HFF-Myc (cell line): ENCODE data around the gene ALOX12.
A peak's percentile ranks its signal among the peaks of the same experiment; 100 is the strongest.
"Not testable (repeated sequence)": the region's sequence is repeated elsewhere in the genome, so short reads cannot be mapped to it uniquely, and the experiment has no call there.

Experiments used
- DNase-seq: peaks from one replicate; pipeline ENCODE4 v3.0.0-alpha.2; 2011; ENCODE audit warnings: low read depth; ENCODE audit errors: extremely low read depth
- H3K4me3 ChIP-seq: replicated peaks from 2 replicates; pipeline ENCODE4 v1.5.1; 2011; ENCODE audit warnings: low read depth, mild to moderate bottlenecking, control low read depth, low read length
- CTCF ChIP-seq: IDR thresholded peaks from 2 replicates; pipeline ENCODE4 v1.5.1; 2012; ENCODE audit warnings: mild to moderate bottlenecking, low read depth, low read length, control low read depth; ENCODE audit errors: missing control alignments

The ALOX12 gene, protein sequence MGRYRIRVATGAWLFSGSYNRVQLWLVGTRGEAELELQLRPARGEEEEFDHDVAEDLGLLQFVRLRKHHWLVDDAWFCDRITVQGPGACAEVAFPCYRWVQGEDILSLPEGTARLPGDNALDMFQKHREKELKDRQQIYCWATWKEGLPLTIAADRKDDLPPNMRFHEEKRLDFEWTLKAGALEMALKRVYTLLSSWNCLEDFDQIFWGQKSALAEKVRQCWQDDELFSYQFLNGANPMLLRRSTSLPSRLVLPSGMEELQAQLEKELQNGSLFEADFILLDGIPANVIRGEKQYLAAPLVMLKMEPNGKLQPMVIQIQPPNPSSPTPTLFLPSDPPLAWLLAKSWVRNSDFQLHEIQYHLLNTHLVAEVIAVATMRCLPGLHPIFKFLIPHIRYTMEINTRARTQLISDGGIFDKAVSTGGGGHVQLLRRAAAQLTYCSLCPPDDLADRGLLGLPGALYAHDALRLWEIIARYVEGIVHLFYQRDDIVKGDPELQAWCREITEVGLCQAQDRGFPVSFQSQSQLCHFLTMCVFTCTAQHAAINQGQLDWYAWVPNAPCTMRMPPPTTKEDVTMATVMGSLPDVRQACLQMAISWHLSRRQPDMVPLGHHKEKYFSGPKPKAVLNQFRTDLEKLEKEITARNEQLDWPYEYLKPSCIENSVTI

GRCh38 chr17:6995500-6996255, at the start of gene ALOX12:
TSS of gene ALOX12 (plus strand) at chr17:6996049. CDS start at chr17:6996118, 69 bp downstream.
- no peak for DNase-seq
- H3K4me3 ChIP-seq, result 0 out of 2 replicates have a peak within 1 kb of the TSS, but pooled peaks have one; percentile 11
- no peak for TF ChIP-seq CTCF

- no peak for TF ChIP-seq CTCF
- no peak overlapping the region for H3K4me3 ChIP-seq
- no peak for DNase-seq
Measured at GRCh38 chr17:6947745-6948144, 48.1 kb upstream of the ALOX12 start.

DNA sequence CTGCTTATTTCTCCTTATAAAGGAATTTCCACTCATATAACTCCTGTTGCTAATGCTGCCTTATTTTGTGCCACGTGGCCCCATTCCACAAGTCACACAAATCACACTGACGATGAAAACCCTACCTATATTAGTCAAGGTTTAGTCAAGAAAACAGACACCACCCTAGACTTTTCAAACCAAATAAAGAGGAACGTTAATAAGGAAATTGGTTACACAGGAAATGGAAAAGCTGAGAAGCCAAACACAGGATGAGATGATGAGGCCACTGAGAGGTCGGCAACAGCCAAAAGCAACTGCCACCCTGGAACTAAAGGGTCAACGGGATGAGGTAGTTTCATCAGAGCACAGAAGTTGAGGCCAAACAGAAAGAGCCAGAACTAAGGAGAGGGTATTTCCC, 47.3 kb upstream of the ALOX12 start:
- H3K4me3 ChIP-seq, result no peak overlapping the region
- TF ChIP-seq CTCF, result no peak
- DNase-seq, result no peak

GRCh38 chr17:6948976-6949375, 46.9 kb upstream of the ALOX12 start:
- no peak for TF ChIP-seq CTCF
- no peak for DNase-seq
- H3K4me3 ChIP-seq, result no peak overlapping the region

GRCh38 chr17:6950938-6951337, 44.9 kb upstream of the ALOX12 start:
- DNase-seq, H3K4me3 ChIP-seq: not testable (repeated sequence)

- no peak for TF ChIP-seq CTCF
- DNase-seq, result no peak
- no peak overlapping the region for H3K4me3 ChIP-seq
Measured at GRCh38 chr17:6953689-6954088, 42.2 kb upstream of the ALOX12 start.

DNA sequence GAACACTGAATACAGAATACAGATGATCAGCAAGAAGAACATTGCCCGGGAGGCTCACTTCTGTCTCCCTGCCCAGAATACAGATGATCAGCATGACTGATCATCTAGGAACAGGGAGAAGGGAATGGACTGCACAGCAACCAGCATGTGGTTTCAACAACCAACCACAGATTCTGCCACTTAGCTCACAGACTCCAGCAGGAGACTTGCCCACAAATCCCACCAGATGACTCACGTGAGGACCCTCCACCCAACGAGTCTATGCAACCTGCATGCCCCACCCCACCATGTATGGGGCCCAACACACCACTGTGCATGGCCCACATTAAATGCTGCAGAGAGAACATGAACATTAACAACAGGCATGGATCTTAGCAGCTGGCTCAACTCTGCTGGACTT, 36.1 kb upstream of the ALOX12 start:
- DNase-seq, result no peak
- TF ChIP-seq CTCF, result no peak
- H3K4me3 ChIP-seq, result no peak overlapping the region
